Measurements from ENCODE around the gene DLG2.

DNA sequence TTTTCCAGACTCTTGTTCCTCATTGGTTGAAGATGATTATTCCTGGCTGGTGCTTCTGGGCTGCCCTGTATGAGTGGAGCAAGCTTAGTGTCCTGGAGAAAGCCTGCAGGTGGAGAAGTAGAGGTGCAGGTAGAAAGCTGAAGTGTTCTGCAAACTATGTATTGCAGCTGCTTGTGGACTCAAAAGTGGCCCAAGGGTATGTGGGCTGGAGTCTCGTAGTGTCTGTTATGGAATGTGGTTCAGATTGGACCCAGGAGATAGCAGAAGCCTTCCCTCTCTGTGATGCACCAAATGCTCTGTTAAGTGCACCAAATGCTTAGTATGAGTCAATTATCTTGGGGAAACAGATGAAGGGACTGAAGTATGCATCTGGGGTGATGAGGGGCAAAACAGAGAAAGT, 2218.2 kb downstream of the DLG2 start:
- TF ChIP-seq, protein P1, sequence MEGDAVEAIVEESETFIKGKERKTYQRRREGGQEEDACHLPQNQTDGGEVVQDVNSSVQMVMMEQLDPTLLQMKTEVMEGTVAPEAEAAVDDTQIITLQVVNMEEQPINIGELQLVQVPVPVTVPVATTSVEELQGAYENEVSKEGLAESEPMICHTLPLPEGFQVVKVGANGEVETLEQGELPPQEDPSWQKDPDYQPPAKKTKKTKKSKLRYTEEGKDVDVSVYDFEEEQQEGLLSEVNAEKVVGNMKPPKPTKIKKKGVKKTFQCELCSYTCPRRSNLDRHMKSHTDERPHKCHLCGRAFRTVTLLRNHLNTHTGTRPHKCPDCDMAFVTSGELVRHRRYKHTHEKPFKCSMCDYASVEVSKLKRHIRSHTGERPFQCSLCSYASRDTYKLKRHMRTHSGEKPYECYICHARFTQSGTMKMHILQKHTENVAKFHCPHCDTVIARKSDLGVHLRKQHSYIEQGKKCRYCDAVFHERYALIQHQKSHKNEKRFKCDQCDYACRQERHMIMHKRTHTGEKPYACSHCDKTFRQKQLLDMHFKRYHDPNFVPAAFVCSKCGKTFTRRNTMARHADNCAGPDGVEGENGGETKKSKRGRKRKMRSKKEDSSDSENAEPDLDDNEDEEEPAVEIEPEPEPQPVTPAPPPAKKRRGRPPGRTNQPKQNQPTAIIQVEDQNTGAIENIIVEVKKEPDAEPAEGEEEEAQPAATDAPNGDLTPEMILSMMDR (IDR thresholded peaks at IDR 0.05), result no peak
- no peak for TF ChIP-seq POLR2A (IDR thresholded peaks at IDR 0.05)
